ENCODE data around the gene PARVG. TPM values are rescaled to one million over a fixed set of nuclear protein-coding genes. Genes with fewer than 3 reads are reported as not detected.

PARVG gene
- total RNA-seq, 1 experiment from 2014 or later = 0.23 TPM

- no peaks in the 10 kb centered on the region for H3K36me3 Mint-ChIP-seq (ENCODE audit: insufficient read depth, unreplicated experiment)
- CTCF ChIA-PET = no interaction called here
- POLR2A ChIA-PET = no interaction called here
- peaks cover 13% of the 10 kb centered on the region for H3K9me3 Mint-ChIP-seq (ENCODE audit: unreplicated experiment)
- DNase-seq (ENCODE audit: unreplicated experiment) = no peak
- H3K27ac Mint-ChIP-seq (ENCODE audit: low read depth, unreplicated experiment) = no peak overlapping the region
- intact Hi-C loops (cut with micrococcal nuclease) = no loop called here
- BruUV-seq (replicated peaks) = no TSS peak
- peaks cover 30% of the 10 kb centered on the region for H3K27me3 Mint-ChIP-seq (ENCODE audit: insufficient read depth, unreplicated experiment)
- TF ChIP-seq, protein P1, sequence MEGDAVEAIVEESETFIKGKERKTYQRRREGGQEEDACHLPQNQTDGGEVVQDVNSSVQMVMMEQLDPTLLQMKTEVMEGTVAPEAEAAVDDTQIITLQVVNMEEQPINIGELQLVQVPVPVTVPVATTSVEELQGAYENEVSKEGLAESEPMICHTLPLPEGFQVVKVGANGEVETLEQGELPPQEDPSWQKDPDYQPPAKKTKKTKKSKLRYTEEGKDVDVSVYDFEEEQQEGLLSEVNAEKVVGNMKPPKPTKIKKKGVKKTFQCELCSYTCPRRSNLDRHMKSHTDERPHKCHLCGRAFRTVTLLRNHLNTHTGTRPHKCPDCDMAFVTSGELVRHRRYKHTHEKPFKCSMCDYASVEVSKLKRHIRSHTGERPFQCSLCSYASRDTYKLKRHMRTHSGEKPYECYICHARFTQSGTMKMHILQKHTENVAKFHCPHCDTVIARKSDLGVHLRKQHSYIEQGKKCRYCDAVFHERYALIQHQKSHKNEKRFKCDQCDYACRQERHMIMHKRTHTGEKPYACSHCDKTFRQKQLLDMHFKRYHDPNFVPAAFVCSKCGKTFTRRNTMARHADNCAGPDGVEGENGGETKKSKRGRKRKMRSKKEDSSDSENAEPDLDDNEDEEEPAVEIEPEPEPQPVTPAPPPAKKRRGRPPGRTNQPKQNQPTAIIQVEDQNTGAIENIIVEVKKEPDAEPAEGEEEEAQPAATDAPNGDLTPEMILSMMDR (IDR thresholded peaks at IDR 0.05; ENCODE audit: unreplicated experiment) = no peak
- peaks cover 13% of the 10 kb centered on the region for H3K4me1 Mint-ChIP-seq (ENCODE audit: insufficient read depth, unreplicated experiment)
- H3K4me3 Mint-ChIP-seq (ENCODE audit: unreplicated experiment) = no peak overlapping the region
Observed at GRCh38 chr22:44212936-44213335, 32.2 kb downstream of the PARVG start.

GRCh38 chr22:44213489-44214043, 32.8 kb downstream of the PARVG start:
- Mint-ChIP-seq H3K4me1 (ENCODE audit: insufficient read depth, unreplicated experiment) (peaks cover 13% of the 10 kb centered on the region), H3K4me3 (ENCODE audit: unreplicated experiment) (no peak overlapping the region), H3K36me3 (ENCODE audit: insufficient read depth, unreplicated experiment) (no peaks in the 10 kb centered on the region), H3K27me3 (ENCODE audit: insufficient read depth, unreplicated experiment) (peaks cover 24% of the 10 kb centered on the region), H3K9me3 (ENCODE audit: unreplicated experiment) (peaks cover 13% of the 10 kb centered on the region), H3K27ac (ENCODE audit: low read depth, unreplicated experiment) (no peak overlapping the region)
- BruUV-seq (replicated peaks) = no TSS peak
- TF ChIP-seq, protein P1 (IDR thresholded peaks at IDR 0.05; ENCODE audit: unreplicated experiment) = no peak
- intact Hi-C loops (cut with micrococcal nuclease) = no loop called here
- CTCF ChIA-PET = no interaction called here
- POLR2A ChIA-PET = no interaction called here
- DNase-seq (ENCODE audit: unreplicated experiment) = no peak

GRCh38 chr22:44214187-44214586, 33.5 kb downstream of the PARVG start:
- H3K4me3 Mint-ChIP-seq (ENCODE audit: unreplicated experiment) = no peak overlapping the region
- POLR2A ChIA-PET = no interaction called here
- TF ChIP-seq, protein P1 (IDR thresholded peaks at IDR 0.05; ENCODE audit: unreplicated experiment) = no peak
- peaks cover 8% of the 10 kb centered on the region for H3K9me3 Mint-ChIP-seq (ENCODE audit: unreplicated experiment)
- intact Hi-C loops (cut with micrococcal nuclease) = no loop called here
- no peak for DNase-seq (ENCODE audit: unreplicated experiment)
- BruUV-seq (replicated peaks) = no TSS peak
- peaks cover 17% of the 10 kb centered on the region for H3K27me3 Mint-ChIP-seq (ENCODE audit: insufficient read depth, unreplicated experiment)
- H3K27ac Mint-ChIP-seq (ENCODE audit: low read depth, unreplicated experiment) = no peak overlapping the region
- CTCF ChIA-PET = no interaction called here
- no peaks in the 10 kb centered on the region for H3K36me3 Mint-ChIP-seq (ENCODE audit: insufficient read depth, unreplicated experiment)
- peaks cover 13% of the 10 kb centered on the region for H3K4me1 Mint-ChIP-seq (ENCODE audit: insufficient read depth, unreplicated experiment)

DNA sequence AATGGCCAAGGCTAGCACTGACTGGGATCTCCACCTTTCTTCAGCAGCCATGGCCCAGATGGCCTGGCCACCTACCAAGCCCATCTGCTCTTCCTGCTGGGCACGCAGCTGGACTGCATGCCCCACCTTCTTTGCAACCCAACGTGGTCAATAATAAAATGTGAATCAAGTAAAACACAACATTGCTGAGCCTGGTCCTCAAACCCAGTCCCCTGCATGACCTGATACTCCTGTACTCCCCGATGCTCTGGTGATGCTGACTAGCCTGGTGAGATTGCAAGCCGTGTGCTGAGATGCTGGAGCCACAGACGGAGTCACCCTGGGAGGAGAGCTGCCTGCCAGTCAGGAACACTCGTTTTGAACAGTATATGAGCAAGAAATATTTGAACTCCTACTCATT, 34.0 kb downstream of the PARVG start:
- Mint-ChIP-seq H3K4me1 (ENCODE audit: insufficient read depth, unreplicated experiment) (peaks cover 13% of the 10 kb centered on the region), H3K36me3 (ENCODE audit: insufficient read depth, unreplicated experiment) (no peaks in the 10 kb centered on the region)
- no TSS peak for BruUV-seq (replicated peaks)

More for the DNA sequence above, 34.0 kb downstream of the PARVG start:
- intact Hi-C loops (cut with micrococcal nuclease) = no loop called here
- CTCF ChIA-PET = interaction anchor here (0.7 to 0.8 kb wide), 2 partner anchors 28 to 429 kb away, joined by 3 read pairs; no protein-coding TSS in a partner anchor
- Mint-ChIP-seq H3K27me3 (ENCODE audit: insufficient read depth, unreplicated experiment) (peaks cover 12% of the 10 kb centered on the region), H3K9me3 (ENCODE audit: unreplicated experiment) (peaks cover 2% of the 10 kb centered on the region), H3K4me3 (ENCODE audit: unreplicated experiment) (no peak overlapping the region), H3K27ac (ENCODE audit: low read depth, unreplicated experiment) (no peak overlapping the region)
- DNase-seq (ENCODE audit: unreplicated experiment) = no peak
- POLR2A ChIA-PET = no interaction called here
- TF ChIP-seq, protein P1 (IDR thresholded peaks at IDR 0.05; ENCODE audit: unreplicated experiment) = no peak

Data from MCF 10A (cell line).